ENCODE measurements around the gene DAB2IP.
"Not testable (repeated sequence)": the region's sequence is repeated elsewhere in the genome, so short reads cannot be mapped to it uniquely, and the experiment has no call there.

The DAB2IP gene

GRCh38 chr9:121780177-121781040 is 129.0 kb downstream of the DAB2IP start:
- no peak for DNase-seq

- DNase-seq: no peak
Observed at GRCh38 chr9:121781145-121781548, 129.7 kb downstream of the DAB2IP start.

DNA sequence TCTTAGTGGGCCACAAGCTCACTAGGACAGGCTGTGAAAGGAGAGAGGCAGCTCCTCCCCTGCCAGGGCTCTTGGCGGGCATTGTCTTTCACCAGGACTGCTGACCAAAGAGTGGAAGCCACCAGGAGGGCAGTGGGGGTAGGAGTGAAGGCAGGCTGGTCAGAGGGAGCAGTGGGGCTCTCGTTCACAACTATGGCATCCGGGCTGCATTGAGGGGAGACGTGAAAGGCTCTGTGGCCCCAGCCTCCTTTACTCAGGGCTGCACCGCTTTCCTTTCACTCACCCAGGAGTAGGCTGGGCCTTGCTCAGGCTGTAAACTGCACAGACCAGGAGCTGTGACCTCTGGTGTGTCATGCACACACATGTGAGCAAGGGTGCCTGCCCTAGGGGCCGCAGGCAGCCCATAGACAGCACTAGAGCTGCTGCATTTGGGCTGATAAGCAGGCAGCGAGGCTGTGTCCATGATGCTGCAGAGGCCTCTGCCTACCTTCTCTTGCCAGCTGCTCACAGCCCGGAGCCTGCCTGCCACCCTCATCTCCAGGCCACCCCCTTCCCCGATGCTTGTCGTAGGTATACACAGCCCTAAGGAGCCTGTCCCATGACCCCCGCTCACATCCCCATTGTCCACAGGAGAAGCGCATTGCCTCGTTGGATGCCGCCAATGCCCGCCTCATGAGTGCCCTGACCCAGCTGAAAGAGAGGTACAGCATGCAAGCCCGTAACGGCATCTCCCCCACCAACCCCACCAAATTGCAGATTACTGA is 130.4 kb downstream of the DAB2IP start:
- DNase-seq: no peak

GRCh38 chr9:121782514-121783110 is 131.2 kb downstream of the DAB2IP start:
- no peak for DNase-seq

DNA sequence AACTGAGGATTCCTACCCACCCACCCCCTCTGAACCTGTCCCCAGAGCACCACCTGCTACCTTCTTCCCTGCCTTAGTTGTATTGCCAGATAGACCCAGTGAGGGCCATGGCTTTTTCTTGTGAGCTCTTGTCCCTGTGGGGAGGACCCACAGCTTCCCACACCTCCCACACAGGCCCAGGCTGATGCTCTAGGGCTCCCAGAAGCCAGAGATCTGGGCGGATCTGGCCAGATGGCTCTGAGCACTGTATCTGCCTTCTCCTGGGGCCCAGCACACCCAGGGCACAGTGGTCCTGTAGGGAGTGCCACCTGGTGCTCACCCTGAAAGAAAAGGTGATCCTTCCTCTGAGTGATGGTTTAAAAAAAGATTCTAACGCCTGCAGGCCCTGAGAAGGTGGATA is 131.7 kb downstream of the DAB2IP start:
- DNase-seq: no peak

- no peak for DNase-seq
Observed at GRCh38 chr9:121783521-121784507, 132.4 kb downstream of the DAB2IP start.

- no peak for DNase-seq
Observed at GRCh38 chr9:121784731-121785411, 133.4 kb downstream of the DAB2IP start.

GRCh38 chr9:121785673-121786542 is 134.5 kb downstream of the DAB2IP start:
- no peak for DNase-seq

- no peak for DNase-seq
Observed at GRCh38 chr9:121786543-121786948, 135.1 kb downstream of the DAB2IP start.

- no peak for DNase-seq
Observed at GRCh38 chr9:121786998-121787422, 135.6 kb downstream of the DAB2IP start.

DNA sequence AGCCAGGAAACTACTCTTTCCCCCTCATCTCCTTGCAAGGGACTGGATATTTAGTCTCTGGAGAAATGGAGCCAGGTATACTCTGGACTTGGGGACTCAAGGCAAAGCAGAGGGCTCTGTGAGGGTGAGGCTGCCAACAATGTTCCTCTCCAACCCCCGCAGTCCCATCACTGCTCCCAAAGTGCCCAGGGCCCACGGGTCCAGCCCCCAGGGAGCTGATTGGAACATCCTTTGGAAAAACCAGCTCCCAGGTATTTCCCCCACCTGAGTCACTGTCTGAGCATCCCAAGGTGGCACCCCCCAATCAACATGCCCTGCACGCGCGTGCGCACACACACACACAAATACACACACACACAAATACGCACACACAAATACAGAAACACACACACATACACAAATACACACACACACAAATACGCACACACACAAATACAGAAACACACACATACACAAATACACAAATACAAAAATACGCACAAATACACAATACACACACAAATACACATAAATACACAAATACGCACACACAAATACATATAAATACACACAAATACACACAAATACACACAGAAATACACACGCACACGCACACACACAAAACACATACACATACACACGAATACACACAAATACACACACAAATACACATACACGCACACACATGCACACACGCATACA is 137.4 kb downstream of the DAB2IP start:
- no peak for DNase-seq

DNA sequence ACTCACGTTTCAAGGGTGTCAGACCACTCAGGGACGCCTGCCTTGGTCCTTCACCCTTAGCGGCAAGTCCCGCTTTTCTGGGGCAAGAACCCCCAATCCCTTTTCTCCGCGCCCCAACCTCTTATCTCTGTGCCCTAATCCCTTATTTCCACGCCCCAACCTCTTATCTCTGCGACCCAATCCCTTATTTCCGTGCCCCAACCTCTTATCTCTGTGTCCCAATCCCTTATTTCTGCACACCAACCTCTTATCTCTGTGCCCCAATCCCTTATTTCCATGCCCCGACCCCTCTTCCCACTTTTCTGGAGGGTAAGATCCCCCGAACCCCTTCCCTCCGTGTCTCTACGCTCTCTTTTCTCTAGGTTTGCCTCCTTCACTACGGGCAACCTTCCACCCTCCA is 139.4 kb downstream of the DAB2IP start:
- no peak for DNase-seq

DNA sequence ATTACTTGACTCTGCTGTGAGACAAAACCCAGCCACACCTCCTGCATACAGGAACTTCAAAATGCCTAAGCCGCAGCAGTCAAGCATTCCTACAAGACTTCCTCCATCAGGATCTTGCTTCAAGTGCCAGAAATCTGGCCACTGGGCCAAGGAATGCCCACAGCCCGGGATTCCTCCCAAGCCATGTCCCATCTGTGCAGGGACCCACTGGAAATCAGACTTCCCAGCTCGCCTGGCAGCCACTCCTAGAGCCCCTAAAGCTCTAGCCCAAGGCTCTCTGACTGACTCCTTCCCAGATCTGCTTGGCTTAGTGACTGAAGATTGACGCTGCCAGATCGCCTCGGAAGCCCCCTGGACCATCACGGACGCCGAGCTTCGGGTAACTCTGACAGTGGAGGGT is 141.0 kb downstream of the DAB2IP start:
- DNase-seq: not testable (repeated sequence)

DNA sequence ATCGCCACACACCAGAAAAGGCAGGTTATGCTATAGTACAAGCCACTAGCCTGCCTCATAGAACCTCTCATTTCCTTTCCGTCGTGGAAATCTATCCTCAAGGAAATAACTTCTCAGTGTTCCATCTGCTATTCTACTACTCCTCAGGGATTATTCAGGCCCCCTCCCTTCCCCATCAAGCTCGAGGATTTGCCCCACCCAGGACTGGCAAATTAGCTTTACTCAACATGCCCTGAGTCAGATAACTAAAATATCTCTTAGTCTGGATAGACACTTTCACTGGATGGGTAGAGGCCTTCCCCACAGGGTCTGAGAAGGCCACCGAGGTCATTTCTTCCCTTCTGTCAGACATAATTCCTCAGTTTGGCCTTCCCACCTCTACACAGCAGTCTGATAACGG is 142.9 kb downstream of the DAB2IP start:
- not testable (repeated sequence) for DNase-seq

- no peak for DNase-seq
Observed at GRCh38 chr9:121797081-121797480, 145.6 kb downstream of the DAB2IP start.

DNA sequence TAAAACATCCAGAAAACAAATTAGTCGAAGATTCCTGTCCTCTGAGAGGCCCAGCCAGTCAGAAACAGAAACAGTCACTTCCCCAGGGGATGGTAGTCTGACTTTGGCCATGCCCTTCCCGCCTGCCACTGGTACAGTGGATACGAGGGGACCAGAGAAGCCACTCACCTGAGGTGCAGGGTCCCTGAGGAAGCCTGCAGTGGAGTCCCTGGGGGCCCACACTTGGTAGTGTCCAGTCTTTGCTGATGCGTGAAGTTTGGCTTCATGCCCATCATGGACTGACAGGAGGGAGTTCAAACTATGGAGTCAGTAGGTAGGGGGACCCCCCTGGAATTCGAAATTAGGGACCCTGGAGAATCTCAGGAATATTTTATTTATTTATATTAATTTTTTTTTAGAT is 147.5 kb downstream of the DAB2IP start:
- no peak for DNase-seq

- DNase-seq: no peak
Observed at GRCh38 chr9:121800376-121800775, 148.9 kb downstream of the DAB2IP start.

DNA sequence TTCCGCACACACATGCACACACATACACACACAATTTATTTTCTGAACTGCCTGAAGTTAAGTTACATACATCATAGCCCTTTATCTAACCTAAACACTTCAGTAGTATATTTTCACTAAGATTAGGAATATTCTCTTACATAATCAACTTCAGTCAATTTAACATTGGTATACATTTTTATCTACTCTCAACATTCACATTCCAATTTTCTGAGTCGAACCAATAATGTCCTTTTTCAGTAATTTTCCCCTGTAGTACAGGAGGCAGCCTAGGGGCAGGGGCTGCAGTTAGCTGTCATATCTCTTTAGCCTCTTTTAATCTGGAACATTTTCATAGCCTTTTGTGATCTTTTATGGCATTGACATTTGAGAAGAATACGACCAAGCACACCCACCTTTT is 150.1 kb downstream of the DAB2IP start:
- no peak for DNase-seq

DNA sequence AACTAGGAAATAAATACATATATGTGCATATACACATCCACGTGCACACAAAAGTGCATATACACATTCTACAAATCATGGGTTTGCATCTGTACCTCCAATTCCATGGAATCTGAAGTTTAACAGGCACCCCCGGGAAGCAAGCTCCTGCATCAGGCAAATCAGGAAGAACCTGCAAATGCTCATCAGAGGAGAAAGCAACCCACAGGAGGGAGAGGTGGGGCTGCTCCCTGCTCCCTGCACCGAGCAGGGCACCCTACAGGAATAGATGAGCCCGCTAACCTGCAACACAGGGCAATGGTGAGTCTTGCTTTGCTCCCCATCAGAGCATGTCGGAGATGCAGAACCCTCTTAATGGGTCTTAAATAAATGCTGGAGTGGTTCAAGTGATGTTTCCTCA is 151.3 kb downstream of the DAB2IP start:
- DNase-seq: no peak

Measured in stimulated activated CD4-positive, alpha-beta T cell treated with anti-CD3 and anti-CD28 coated beads, Interleukin-15, amount 100 ng/mL, for 24 hours (primary cell).